Keratinocyte (primary cell): ENCODE results near the gene TBC1D8B.

Experiments used
- CTCF ChIP-seq, 3 experiments: IDR thresholded peaks in 1 of 3; conservative IDR thresholded peaks in 1 of 3; optimal IDR thresholded peaks in 1 of 3; 2 replicates in 2 of 3; 3 replicates in 1 of 3; pipeline versions ENCODE3 to v1.5.1; 2011; ENCODE audit warnings: low read length in 3 of 3, mild to moderate bottlenecking in 3 of 3, moderate library complexity in 2 of 3, control low read depth in 1 of 3, inconsistent platforms in 1 of 3; ENCODE audit not compliant: insufficient read depth in 2 of 3; ENCODE audit errors: extremely low read depth in 1 of 3
- EZH2 ChIP-seq: IDR thresholded peaks from one replicate; pipeline ENCODE4 v1.6.1; 2012; ENCODE audit warnings: inconsistent platforms, mild to moderate bottlenecking, low read length, moderate library complexity

- TF ChIP-seq CTCF (optimal IDR thresholded peaks at IDR 0.05 in 1 of 3, IDR thresholded peaks at IDR 0.05 in 1 of 3, conservative IDR thresholded peaks at IDR 0.05 in 1 of 3; ENCODE audit: extremely low read depth in 1 of 3, insufficient read depth in 2 of 3, low read length in 3 of 3): no peak
- no peak for TF ChIP-seq EZH2
These were observed 98.9 kb downstream of the TBC1D8B start for GRCh38 chrX:106901341-106901740.
